ENCODE results near the gene ASMTL. TPM values are rescaled to one million over a fixed set of nuclear protein-coding genes. Genes with fewer than 3 reads are reported as not detected.
A peak's percentile ranks its signal among the peaks of the same experiment; 100 is the strongest.

Gene ASMTL
- total RNA-seq, 1 donor from 2014 or later = 24.5 TPM

GRCh38 chrX:1360171-1360570 is 92.5 kb downstream of the ASMTL start:
- Mint-ChIP-seq H3K4me1 (ENCODE audit: low read depth) (no peaks in the 10 kb centered on the region), H3K36me3 (ENCODE audit: insufficient read depth) (peaks cover 14% of the 10 kb centered on the region), H3K27ac (no peak overlapping the region), H3K27me3 (no peaks in the 10 kb centered on the region), H3K4me3 (ENCODE audit: low read depth) (no peak overlapping the region), H3K9me3 (ENCODE audit: low read depth) (no peaks in the 10 kb centered on the region)
- no peak for TF ChIP-seq CTCF (IDR thresholded peaks at IDR 0.05; ENCODE audit: unreplicated experiment)
- no peak for DNase-seq (ENCODE audit: low spot score, unreplicated experiment)

GRCh38 chrX:1359477-1359873 is 93.2 kb downstream of the ASMTL start:
- no peak for DNase-seq (ENCODE audit: low spot score, unreplicated experiment)
- Mint-ChIP-seq H3K36me3 (ENCODE audit: insufficient read depth) (peaks cover 12% of the 10 kb centered on the region), H3K27me3 (no peaks in the 10 kb centered on the region), H3K4me1 (ENCODE audit: low read depth) (no peaks in the 10 kb centered on the region), H3K9me3 (ENCODE audit: low read depth) (no peaks in the 10 kb centered on the region), H3K4me3 (ENCODE audit: low read depth) (no peak overlapping the region), H3K27ac (peak overlapping the region; percentile 44)
- no peak for TF ChIP-seq CTCF (IDR thresholded peaks at IDR 0.05; ENCODE audit: unreplicated experiment)

- Mint-ChIP-seq H3K4me1 (ENCODE audit: low read depth) (no peaks in the 10 kb centered on the region), H3K27ac (peak overlapping the region; percentile 44), H3K36me3 (ENCODE audit: insufficient read depth) (peaks cover 12% of the 10 kb centered on the region), H3K9me3 (ENCODE audit: low read depth) (no peaks in the 10 kb centered on the region), H3K4me3 (ENCODE audit: low read depth) (no peak overlapping the region), H3K27me3 (no peaks in the 10 kb centered on the region)
- no peak for TF ChIP-seq CTCF (IDR thresholded peaks at IDR 0.05; ENCODE audit: unreplicated experiment)
- no peak for DNase-seq (ENCODE audit: low spot score, unreplicated experiment)
These were observed 93.8 kb downstream of the ASMTL start for GRCh38 chrX:1358793-1359476.

- no peak for TF ChIP-seq CTCF (IDR thresholded peaks at IDR 0.05; ENCODE audit: unreplicated experiment)
- no peak overlapping the region for H3K4me3 Mint-ChIP-seq (ENCODE audit: low read depth)
- H3K36me3 Mint-ChIP-seq (ENCODE audit: insufficient read depth) = peaks cover 12% of the 10 kb centered on the region
- DNase-seq (ENCODE audit: low spot score, unreplicated experiment) = no peak
- no peak overlapping the region for H3K27ac Mint-ChIP-seq
- no peaks in the 10 kb centered on the region for H3K9me3 Mint-ChIP-seq (ENCODE audit: low read depth)
- no peaks in the 10 kb centered on the region for H3K27me3 Mint-ChIP-seq
- H3K4me1 Mint-ChIP-seq (ENCODE audit: low read depth) = no peaks in the 10 kb centered on the region
These were observed 94.7 kb downstream of the ASMTL start for GRCh38 chrX:1357993-1358392.

- H3K9me3 Mint-ChIP-seq (ENCODE audit: low read depth) = no peaks in the 10 kb centered on the region
- H3K4me1 Mint-ChIP-seq (ENCODE audit: low read depth) = no peaks in the 10 kb centered on the region
- no peak for TF ChIP-seq CTCF (IDR thresholded peaks at IDR 0.05; ENCODE audit: unreplicated experiment)
- H3K36me3 Mint-ChIP-seq (ENCODE audit: insufficient read depth) = peaks cover 10% of the 10 kb centered on the region
- H3K27ac Mint-ChIP-seq = no peak overlapping the region
- DNase-seq (ENCODE audit: low spot score, unreplicated experiment) = no peak
- no peaks in the 10 kb centered on the region for H3K27me3 Mint-ChIP-seq
- H3K4me3 Mint-ChIP-seq (ENCODE audit: low read depth) = no peak overlapping the region
These were observed 97.3 kb downstream of the ASMTL start for GRCh38 chrX:1355131-1356046.
